MG63 (cell line): Measurements from ENCODE around the gene FAM72C. TPM values are rescaled to one million over a fixed set of nuclear protein-coding genes. Genes with fewer than 3 reads are reported as not detected.
A peak's percentile ranks its signal among the peaks of the same experiment; 100 is the strongest.
"Not testable (repeated sequence)": the region's sequence is repeated elsewhere in the genome, so short reads cannot be mapped to it uniquely, and the experiment has no call there.

ENCODE experiments used
- DNase-seq: peaks from one replicate; pipeline ENCODE4 v3.0.0-alpha.2; 2020
- H3K27me3 ChIP-seq: fragments of 250-450 bp; sonication (Bioruptor Pico); 2 replicates; pipeline ENCODE4 v1.5.1; 2020; ENCODE audit warnings: mild to moderate bottlenecking, moderate library complexity
- H3K36me3 ChIP-seq: fragments of 250-450 bp; sonication (Bioruptor Pico); 2 replicates; pipeline ENCODE4 v1.5.1; 2020; ENCODE audit warnings: mild to moderate bottlenecking, moderate library complexity
- H3K4me3 ChIP-seq: fragments of 250-450 bp; sonication (Bioruptor Pico); 2 replicates; pipeline ENCODE4 v1.5.1; 2020; ENCODE audit warnings: mild to moderate bottlenecking, moderate library complexity
- H3K9me3 ChIP-seq: fragments of 250-450 bp; sonication (Bioruptor Pico); 2 replicates; pipeline ENCODE4 v1.5.1; 2020; ENCODE audit warnings: mild to moderate bottlenecking, moderate library complexity
- total RNA-seq: library from RNA; depleted of rRNA; stranded (reverse); fragments of >200 nt; shearing (Covaris generic); gene quantifications from 2 replicates; pipeline ENCODE4 v1.2.3, GENCODE V29; 2014; ENCODE audit warnings: low replicate concordance

Gene FAM72C
- total RNA-seq, 1 experiment from 2014 or later, result 4.1 TPM

DNA sequence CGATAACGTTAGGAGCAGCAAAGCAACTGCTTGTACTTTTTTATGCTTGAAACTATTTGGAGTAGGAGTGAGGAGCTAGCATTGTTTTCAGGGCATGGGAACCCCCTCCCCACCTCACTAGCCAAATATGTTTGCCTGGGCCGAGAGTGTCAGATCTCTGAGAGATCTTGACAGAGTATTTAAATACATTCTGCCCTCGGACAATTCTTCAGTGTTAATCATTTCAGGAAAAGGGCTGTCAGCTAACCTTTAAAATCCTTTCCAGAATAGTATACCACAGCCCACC is 17.6 kb upstream of the FAM72C start:
- H3K27me3 ChIP-seq, H3K9me3 ChIP-seq, DNase-seq, H3K4me3 ChIP-seq, H3K36me3 ChIP-seq: not testable (repeated sequence)

- H3K36me3 ChIP-seq, H3K27me3 ChIP-seq, H3K9me3 ChIP-seq, H3K4me3 ChIP-seq, DNase-seq: not testable (repeated sequence)
Observed at GRCh38 chr1:143988602-143989426, 17.0 kb upstream of the FAM72C start.

DNA sequence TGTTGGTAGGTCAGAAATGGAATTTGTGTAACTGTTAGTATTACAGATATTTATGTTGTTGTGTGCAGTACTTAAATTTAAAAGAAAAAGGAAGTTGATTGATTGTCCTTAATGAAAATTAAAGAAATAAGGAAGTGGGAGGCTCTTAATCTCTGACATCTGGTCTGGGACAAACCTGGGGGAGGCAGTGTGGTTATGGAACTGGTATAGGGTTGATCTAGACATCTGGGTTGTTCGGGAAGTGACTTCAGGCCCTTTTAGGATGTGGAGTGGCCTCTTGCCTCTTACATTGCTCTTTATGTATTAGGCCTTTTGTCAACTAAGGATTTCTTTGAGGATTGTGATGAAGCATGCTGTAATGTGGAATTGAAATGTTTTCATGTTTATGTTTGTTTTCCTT is 16.1 kb upstream of the FAM72C start:
- H3K9me3 ChIP-seq, DNase-seq, H3K27me3 ChIP-seq, H3K4me3 ChIP-seq, H3K36me3 ChIP-seq: not testable (repeated sequence)

GRCh38 chr1:143984721-143985473 is 13.1 kb upstream of the FAM72C start:
- not testable (repeated sequence) for H3K27me3 ChIP-seq, H3K36me3 ChIP-seq, H3K4me3 ChIP-seq, DNase-seq, H3K9me3 ChIP-seq

GRCh38 chr1:143974416-143974815 is 2.6 kb upstream of the FAM72C start:
- H3K4me3 ChIP-seq, H3K9me3 ChIP-seq, DNase-seq, H3K27me3 ChIP-seq, H3K36me3 ChIP-seq: not testable (repeated sequence)

GRCh38 chr1:143973876-143974414 is 2.2 kb upstream of the FAM72C start:
- H3K36me3 ChIP-seq, H3K9me3 ChIP-seq, H3K27me3 ChIP-seq: not testable (repeated sequence)
- H3K4me3 ChIP-seq, result peak overlapping the region; percentile 52
- DNase-seq, result peak; percentile 41

GRCh38 chr1:143972753-143973326 is 1.1 kb upstream of the FAM72C start:
- DNase-seq, H3K9me3 ChIP-seq, H3K36me3 ChIP-seq, H3K4me3 ChIP-seq, H3K27me3 ChIP-seq: not testable (repeated sequence)

- not testable (repeated sequence) for H3K4me3 ChIP-seq, H3K27me3 ChIP-seq, H3K9me3 ChIP-seq, DNase-seq, H3K36me3 ChIP-seq
Observed at GRCh38 chr1:143965860-143966259, 5.9 kb downstream of the FAM72C start.

GRCh38 chr1:143964294-143964693 is 7.5 kb downstream of the FAM72C start:
- not testable (repeated sequence) for H3K9me3 ChIP-seq, DNase-seq, H3K4me3 ChIP-seq, H3K36me3 ChIP-seq, H3K27me3 ChIP-seq

GRCh38 chr1:143955930-143956329 is 15.9 kb downstream of the FAM72C start:
- not testable (repeated sequence) for H3K4me3 ChIP-seq

GRCh38 chr1:143952913-143953312 is 18.9 kb downstream of the FAM72C start:
- DNase-seq, H3K9me3 ChIP-seq, H3K36me3 ChIP-seq, H3K4me3 ChIP-seq, H3K27me3 ChIP-seq: not testable (repeated sequence)

More at GRCh38 chr1:143955930-143956329, 15.9 kb downstream of the FAM72C start:
- not testable (repeated sequence) for H3K27me3 ChIP-seq, DNase-seq, H3K36me3 ChIP-seq, H3K9me3 ChIP-seq

- not testable (repeated sequence) for DNase-seq, H3K36me3 ChIP-seq, H3K27me3 ChIP-seq, H3K9me3 ChIP-seq, H3K4me3 ChIP-seq
Observed at GRCh38 chr1:143951485-143952391, 20.0 kb downstream of the FAM72C start.

DNA sequence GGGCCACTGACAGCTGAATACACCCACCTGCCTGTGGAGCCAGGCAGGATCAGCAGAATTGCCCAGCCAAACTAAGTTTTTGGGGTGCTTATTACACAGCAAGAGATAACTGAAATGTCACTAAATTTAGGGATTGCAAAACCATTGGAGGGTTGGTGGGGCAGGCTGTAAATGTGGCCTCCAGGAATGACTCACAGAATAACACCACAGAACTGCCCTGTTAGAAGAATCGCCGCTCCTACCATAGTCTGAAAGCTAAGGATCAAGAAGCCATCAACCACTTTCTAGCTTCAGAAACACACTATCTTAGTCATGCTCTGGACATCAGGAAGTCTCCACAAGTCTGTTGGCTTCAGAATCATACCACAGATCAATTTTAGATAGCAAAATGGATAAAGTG is 24.0 kb downstream of the FAM72C start:
- not testable (repeated sequence) for H3K27me3 ChIP-seq, H3K4me3 ChIP-seq, DNase-seq, H3K36me3 ChIP-seq, H3K9me3 ChIP-seq

- H3K9me3 ChIP-seq, H3K4me3 ChIP-seq, H3K27me3 ChIP-seq, DNase-seq, H3K36me3 ChIP-seq: not testable (repeated sequence)
Observed at GRCh38 chr1:143945253-143945652, 26.5 kb downstream of the FAM72C start.

- not testable (repeated sequence) for H3K4me3 ChIP-seq, H3K9me3 ChIP-seq, H3K27me3 ChIP-seq
Observed at GRCh38 chr1:143944576-143945240, 27.1 kb downstream of the FAM72C start.

DNA sequence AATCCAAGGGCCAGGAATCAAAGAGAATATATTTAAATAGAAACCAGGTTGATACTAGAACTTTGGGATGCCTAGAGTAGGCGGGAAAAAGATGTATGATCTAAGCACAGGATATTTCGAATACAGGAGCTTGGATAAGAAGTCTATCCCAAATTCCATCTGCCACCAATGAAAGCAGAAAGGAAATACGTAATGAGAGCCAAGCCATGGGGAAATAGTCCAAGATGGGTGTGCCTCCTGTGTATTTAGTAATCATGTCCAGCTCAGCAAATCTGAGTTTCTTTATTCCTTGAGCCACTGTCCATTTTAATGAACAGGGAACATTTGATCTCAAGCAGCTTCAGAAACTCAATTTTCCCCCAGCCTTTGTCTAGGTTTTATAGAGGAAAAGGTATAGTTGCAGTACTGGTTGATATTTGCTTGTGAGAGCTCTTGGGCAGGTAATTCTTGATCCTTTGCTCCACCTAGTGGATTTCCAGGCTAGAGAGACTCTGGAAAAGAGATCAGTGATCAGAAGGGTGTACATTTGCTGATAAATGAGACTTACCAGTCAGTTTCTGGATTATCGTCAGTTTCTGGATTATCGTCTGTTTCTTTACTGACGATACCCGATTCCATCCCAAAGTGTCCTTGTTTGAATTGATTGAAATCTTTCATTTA is 28.3 kb downstream of the FAM72C start:
- DNase-seq, H3K4me3 ChIP-seq, H3K27me3 ChIP-seq, H3K9me3 ChIP-seq, H3K36me3 ChIP-seq: not testable (repeated sequence)

More at GRCh38 chr1:143944576-143945240, 27.1 kb downstream of the FAM72C start:
- H3K36me3 ChIP-seq, DNase-seq: not testable (repeated sequence)
